Posterior cingulate gyrus (tissue), 11 donors: ENCODE measurements around the gene EPG5.
"Not testable (repeated sequence)": the region's sequence is repeated elsewhere in the genome, so short reads cannot be mapped to it uniquely, and the experiment has no call there.

ENCODE experiments used
- DNase-seq, 10 donors: peaks; one replicate each; pipeline versions ENCODE4 v3.0.0 to v3.0.0-alpha.2; 2020 to 2021; ENCODE audit warnings: mixed read lengths in 3 of 10
- intact Hi-C: fragments of 100-400 bp; cut with DNase I; formaldehyde crosslinking; loops from one replicate; pipeline ENCODE4 v1.15.1; 2023

EPG5 gene

GRCh38 chr18:45871431-45872084 is 95.6 kb downstream of the EPG5 start:
- DNase-seq, result no peak
- intact Hi-C loops, result no loop called here

- intact Hi-C loops, result no loop called here
These were observed 96.7 kb downstream of the EPG5 start for GRCh38 chr18:45870419-45870818.

GRCh38 chr18:45865466-45865865 is 101.7 kb downstream of the EPG5 start:
- intact Hi-C loops, result no loop called here
- DNase-seq, result no peak

More at GRCh38 chr18:45870419-45870818, 96.7 kb downstream of the EPG5 start:
- no peak for DNase-seq

GRCh38 chr18:45864081-45864480 is 103.0 kb downstream of the EPG5 start:
- intact Hi-C loops, result no loop called here
- DNase-seq, result no peak

- DNase-seq, result no peak
- intact Hi-C loops, result no loop called here
These were observed 103.7 kb downstream of the EPG5 start for GRCh38 chr18:45863469-45863868.

- DNase-seq, result no peak
- intact Hi-C loops, result no loop called here
These were observed 105.2 kb downstream of the EPG5 start for GRCh38 chr18:45861926-45862325.

- intact Hi-C loops, result no loop called here
- no peak for DNase-seq
These were observed 106.2 kb downstream of the EPG5 start for GRCh38 chr18:45860971-45861370.

GRCh38 chr18:45860492-45860891 is 106.6 kb downstream of the EPG5 start:
- intact Hi-C loops, result no loop called here
- no peak for DNase-seq

GRCh38 chr18:45859334-45859733 is 107.8 kb downstream of the EPG5 start:
- DNase-seq, result no peak
- intact Hi-C loops, result no loop called here

GRCh38 chr18:45856531-45856930 is 110.6 kb downstream of the EPG5 start:
- no peak for DNase-seq
- intact Hi-C loops, result no loop called here

GRCh38 chr18:45854036-45854586 is 113.0 kb downstream of the EPG5 start:
- DNase-seq, result no peak
- intact Hi-C loops, result no loop called here

GRCh38 chr18:45852631-45853030 is 114.5 kb downstream of the EPG5 start:
- DNase-seq, result peak in 1 of 10 donors; percentile 60
- intact Hi-C loops, result no loop called here

- intact Hi-C loops, result no loop called here
These were observed 115.8 kb downstream of the EPG5 start for GRCh38 chr18:45851161-45851925.

GRCh38 chr18:45850021-45850420 is 117.1 kb downstream of the EPG5 start:
- intact Hi-C loops, result no loop called here
- peak in 1 of 10 donors; percentile 74 for DNase-seq

More at GRCh38 chr18:45851161-45851925, 115.8 kb downstream of the EPG5 start:
- peak in 1 of 10 donors; percentile 59 for DNase-seq

GRCh38 chr18:45849529-45849928 is 117.6 kb downstream of the EPG5 start:
- intact Hi-C loops, result no loop called here
- DNase-seq, result no peak

GRCh38 chr18:45848643-45849042 is 118.5 kb downstream of the EPG5 start:
- intact Hi-C loops, result not testable (repeated sequence)
- DNase-seq, result peak in 1 of 10 donors; percentile 63

GRCh38 chr18:45847119-45847518 is 120.0 kb downstream of the EPG5 start:
- intact Hi-C loops, result no loop called here
- DNase-seq, result no peak

GRCh38 chr18:45845410-45845809 is 121.7 kb downstream of the EPG5 start:
- intact Hi-C loops, result no loop called here
- DNase-seq, result peak in 1 of 10 donors; percentile 45

- intact Hi-C loops, result no loop called here
- DNase-seq, result no peak
These were observed 122.2 kb downstream of the EPG5 start for GRCh38 chr18:45844938-45845337.

- no peak for DNase-seq
- intact Hi-C loops, result no loop called here
These were observed 124.1 kb downstream of the EPG5 start for GRCh38 chr18:45843019-45843418.

- DNase-seq, result peak in 1 of 10 donors; percentile 23
- intact Hi-C loops, result no loop called here
These were observed 125.2 kb downstream of the EPG5 start for GRCh38 chr18:45841765-45842442.
